Dedifferentiated amniotic fluid mesenchymal stem cell (primary cell): ENCODE results near the gene TMEM151B.

ENCODE experiments used
- DNase-seq: peaks from one replicate; pipeline ENCODE4 v3.0.0-alpha.2; 2016; ENCODE audit errors: extremely low spot score

Gene TMEM151B

GRCh38 chr6:44232676-44233566, 37.3 kb upstream of the TMEM151B start:
- DNase-seq: no peak

- no peak for DNase-seq
Observed at GRCh38 chr6:44233567-44234100, 36.6 kb upstream of the TMEM151B start.

GRCh38 chr6:44234101-44235025, 35.9 kb upstream of the TMEM151B start:
- peak; percentile 62 for DNase-seq

GRCh38 chr6:44235269-44235668, 35.0 kb upstream of the TMEM151B start:
- no peak for DNase-seq

- DNase-seq: no peak
Observed at GRCh38 chr6:44235891-44236516, 34.2 kb upstream of the TMEM151B start.

- peak; percentile 93 for DNase-seq
Observed at GRCh38 chr6:44237021-44237812, 33.0 kb upstream of the TMEM151B start.

GRCh38 chr6:44237813-44238433, 32.3 kb upstream of the TMEM151B start:
- peak; percentile 56 for DNase-seq

GRCh38 chr6:44238687-44239350, 31.4 kb upstream of the TMEM151B start:
- DNase-seq: no peak

- DNase-seq: no peak
Observed at GRCh38 chr6:44243345-44243744, 26.9 kb upstream of the TMEM151B start.

GRCh38 chr6:44245391-44245911, 24.8 kb upstream of the TMEM151B start:
- no peak for DNase-seq

- peak; percentile 63 for DNase-seq
Observed at GRCh38 chr6:44245912-44246662, 24.2 kb upstream of the TMEM151B start.

- DNase-seq: peak; percentile 95
Observed at GRCh38 chr6:44246663-44247337, 23.4 kb upstream of the TMEM151B start, which contains the start of gene HSP90AB1. HSP90AB1 (plus strand) TSS chr6:44247101; CDS start chr6:44248630, 1,529 bp downstream.

GRCh38 chr6:44247338-44248302, 22.6 kb upstream of the TMEM151B start:
- DNase-seq: peak; percentile 41

- no peak for DNase-seq
Observed at GRCh38 chr6:44248579-44248978, 21.7 kb upstream of the TMEM151B start.

GRCh38 chr6:44249082-44249748, 21.0 kb upstream of the TMEM151B start:
- no peak for DNase-seq

- DNase-seq: no peak
Observed at GRCh38 chr6:44250067-44250717, 20.1 kb upstream of the TMEM151B start.
